Measurements from ENCODE around the gene TMEM185A. TPM values are rescaled to one million over a fixed set of nuclear protein-coding genes. Genes with fewer than 3 reads are reported as not detected.

The TMEM185A gene
- total RNA-seq, 1 donor from 2014 or later, result 30.2 TPM

GRCh38 chrX:149652232-149652981, 20.8 kb upstream of the TMEM185A start:
- Mint-ChIP-seq H3K9me3 (ENCODE audit: low read depth) (peaks cover 10% of the 10 kb centered on the region), H3K36me3 (ENCODE audit: low read depth) (no peaks in the 10 kb centered on the region), H3K27me3 (ENCODE audit: low read depth) (peaks cover 1% of the 10 kb centered on the region), H3K4me1 (ENCODE audit: low read depth) (no peaks in the 10 kb centered on the region), H3K4me3 (ENCODE audit: unreplicated experiment) (no peak overlapping the region), H3K27ac (ENCODE audit: unreplicated experiment) (no peak overlapping the region)
- DNase-seq (ENCODE audit: low spot score), result no peak
- TF ChIP-seq CTCF (IDR thresholded peaks at IDR 0.05), result no peak

GRCh38 chrX:149650162-149650561, 18.6 kb upstream of the TMEM185A start:
- Mint-ChIP-seq H3K9me3 (ENCODE audit: low read depth) (peaks cover 14% of the 10 kb centered on the region), H3K4me1 (ENCODE audit: low read depth) (no peaks in the 10 kb centered on the region), H3K27ac (ENCODE audit: unreplicated experiment) (no peak overlapping the region), H3K27me3 (ENCODE audit: low read depth) (peaks cover 1% of the 10 kb centered on the region), H3K36me3 (ENCODE audit: low read depth) (no peaks in the 10 kb centered on the region), H3K4me3 (ENCODE audit: unreplicated experiment) (no peak overlapping the region)
- no peak for TF ChIP-seq CTCF (IDR thresholded peaks at IDR 0.05)
- DNase-seq (ENCODE audit: low spot score), result no peak

- no peak overlapping the region for H3K4me3 Mint-ChIP-seq (ENCODE audit: unreplicated experiment)
- H3K4me1 Mint-ChIP-seq (ENCODE audit: low read depth), result no peaks in the 10 kb centered on the region
- H3K27me3 Mint-ChIP-seq (ENCODE audit: low read depth), result peaks cover 1% of the 10 kb centered on the region
- no peak for TF ChIP-seq CTCF (IDR thresholded peaks at IDR 0.05)
- H3K36me3 Mint-ChIP-seq (ENCODE audit: low read depth), result no peaks in the 10 kb centered on the region
- DNase-seq (ENCODE audit: low spot score), result no peak
- peaks cover 14% of the 10 kb centered on the region for H3K9me3 Mint-ChIP-seq (ENCODE audit: low read depth)
- H3K27ac Mint-ChIP-seq (ENCODE audit: unreplicated experiment), result no peak overlapping the region
These were observed 17.3 kb upstream of the TMEM185A start for GRCh38 chrX:149648932-149649331.

- DNase-seq (ENCODE audit: low spot score), result no peak
- no peak overlapping the region for H3K4me3 Mint-ChIP-seq (ENCODE audit: unreplicated experiment)
- H3K27ac Mint-ChIP-seq (ENCODE audit: unreplicated experiment), result no peak overlapping the region
- no peaks in the 10 kb centered on the region for H3K4me1 Mint-ChIP-seq (ENCODE audit: low read depth)
- H3K9me3 Mint-ChIP-seq (ENCODE audit: low read depth), result peaks cover 22% of the 10 kb centered on the region
- H3K36me3 Mint-ChIP-seq (ENCODE audit: low read depth), result no peaks in the 10 kb centered on the region
- no peaks in the 10 kb centered on the region for H3K27me3 Mint-ChIP-seq (ENCODE audit: low read depth)
- no peak for TF ChIP-seq CTCF (IDR thresholded peaks at IDR 0.05)
These were observed 15.9 kb upstream of the TMEM185A start for GRCh38 chrX:149647505-149647904.

- no peak overlapping the region for H3K27ac Mint-ChIP-seq (ENCODE audit: unreplicated experiment)
- no peak for TF ChIP-seq CTCF (IDR thresholded peaks at IDR 0.05)
- H3K36me3 Mint-ChIP-seq (ENCODE audit: low read depth), result no peaks in the 10 kb centered on the region
- H3K9me3 Mint-ChIP-seq (ENCODE audit: low read depth), result peaks cover 20% of the 10 kb centered on the region
- no peaks in the 10 kb centered on the region for H3K4me1 Mint-ChIP-seq (ENCODE audit: low read depth)
- no peak overlapping the region for H3K4me3 Mint-ChIP-seq (ENCODE audit: unreplicated experiment)
- no peaks in the 10 kb centered on the region for H3K27me3 Mint-ChIP-seq (ENCODE audit: low read depth)
- DNase-seq (ENCODE audit: low spot score), result no peak
These were observed 11.9 kb upstream of the TMEM185A start for GRCh38 chrX:149643496-149643895.

All from chondrocyte (in vitro differentiated cells).